ENCODE results near the gene SCYL2.

DNA sequence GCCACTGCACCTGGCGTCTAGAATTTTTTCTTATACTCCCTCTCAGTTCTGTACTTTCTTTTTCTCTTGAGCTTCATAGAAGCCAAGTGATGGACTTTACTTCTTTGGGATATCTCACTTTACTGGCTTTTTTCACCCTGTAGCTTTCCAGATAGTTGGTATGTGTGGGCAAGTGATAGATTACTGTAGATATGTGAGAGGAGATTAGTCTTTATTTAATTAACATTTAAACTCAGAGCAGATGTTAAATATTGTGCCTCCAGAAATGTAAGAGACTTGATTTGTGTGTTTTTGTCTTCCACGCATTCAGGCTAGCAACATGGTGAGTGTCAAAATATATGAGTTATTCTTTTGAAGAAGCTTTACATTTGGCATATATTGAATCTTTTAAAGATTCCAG lies 50.4 kb downstream of the SCYL2 start:
- no peak for TF ChIP-seq EP300 (IDR thresholded peaks at IDR 0.05)
- TF ChIP-seq, protein P1, sequence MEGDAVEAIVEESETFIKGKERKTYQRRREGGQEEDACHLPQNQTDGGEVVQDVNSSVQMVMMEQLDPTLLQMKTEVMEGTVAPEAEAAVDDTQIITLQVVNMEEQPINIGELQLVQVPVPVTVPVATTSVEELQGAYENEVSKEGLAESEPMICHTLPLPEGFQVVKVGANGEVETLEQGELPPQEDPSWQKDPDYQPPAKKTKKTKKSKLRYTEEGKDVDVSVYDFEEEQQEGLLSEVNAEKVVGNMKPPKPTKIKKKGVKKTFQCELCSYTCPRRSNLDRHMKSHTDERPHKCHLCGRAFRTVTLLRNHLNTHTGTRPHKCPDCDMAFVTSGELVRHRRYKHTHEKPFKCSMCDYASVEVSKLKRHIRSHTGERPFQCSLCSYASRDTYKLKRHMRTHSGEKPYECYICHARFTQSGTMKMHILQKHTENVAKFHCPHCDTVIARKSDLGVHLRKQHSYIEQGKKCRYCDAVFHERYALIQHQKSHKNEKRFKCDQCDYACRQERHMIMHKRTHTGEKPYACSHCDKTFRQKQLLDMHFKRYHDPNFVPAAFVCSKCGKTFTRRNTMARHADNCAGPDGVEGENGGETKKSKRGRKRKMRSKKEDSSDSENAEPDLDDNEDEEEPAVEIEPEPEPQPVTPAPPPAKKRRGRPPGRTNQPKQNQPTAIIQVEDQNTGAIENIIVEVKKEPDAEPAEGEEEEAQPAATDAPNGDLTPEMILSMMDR (IDR thresholded peaks at IDR 0.05), result no peak
- no peak for TF ChIP-seq POLR2A (IDR thresholded peaks at IDR 0.05)

Measured in ovary (tissue), 3 donors.